ENCODE data around the gene MSRB1.
"Not testable (repeated sequence)": the region's sequence is repeated elsewhere in the genome, so short reads cannot be mapped to it uniquely, and the experiment has no call there.

GRCh38 chr16:1939833-1940232, 3.2 kb downstream of the MSRB1 start:
- not testable (repeated sequence) for TF ChIP-seq CTCF, POLR2A, EP300 (IDR thresholded peaks at IDR 0.05)

Measured in ovary (tissue), 3 donors.